Sciatic nerve (tissue), 2 donors: Measurements from ENCODE around the gene SAP30L. TPM values are rescaled to one million over a fixed set of nuclear protein-coding genes. Genes with fewer than 3 reads are reported as not detected.

Experiments
- ATAC-seq: fragments of 200-7000 bp; cut with Tn5 transposase; one replicate; pipeline ENCODE4 v1.9.1; 2020; ENCODE audit warnings: mild to moderate bottlenecking, moderate library complexity
- DNase-seq: peaks from one replicate; pipeline ENCODE4 v3.0.0-alpha.2; 2020; ENCODE audit warnings: low spot score
- intact Hi-C: fragments of 100-400 bp; cut with DNase I; formaldehyde crosslinking; loops from one replicate; pipeline ENCODE4 v1.14.2; 2022
- total RNA-seq: library from RNA; stranded (reverse); fragmentation: NEBNext Ultra II Directional; extraction: Animal tissue kit (Norgen Biotek cat#: 25700); gene quantifications from one replicate; pipeline ENCODE4 v1.2.1, GENCODE V29; 2021
- donor health status: DM: no; HTN: no; CAD: no.
- donor health status: DM: no; HTN: no; CAD: no.

Gene SAP30L
- total RNA-seq, 1 donor from 2014 or later = 41.8 TPM

DNA sequence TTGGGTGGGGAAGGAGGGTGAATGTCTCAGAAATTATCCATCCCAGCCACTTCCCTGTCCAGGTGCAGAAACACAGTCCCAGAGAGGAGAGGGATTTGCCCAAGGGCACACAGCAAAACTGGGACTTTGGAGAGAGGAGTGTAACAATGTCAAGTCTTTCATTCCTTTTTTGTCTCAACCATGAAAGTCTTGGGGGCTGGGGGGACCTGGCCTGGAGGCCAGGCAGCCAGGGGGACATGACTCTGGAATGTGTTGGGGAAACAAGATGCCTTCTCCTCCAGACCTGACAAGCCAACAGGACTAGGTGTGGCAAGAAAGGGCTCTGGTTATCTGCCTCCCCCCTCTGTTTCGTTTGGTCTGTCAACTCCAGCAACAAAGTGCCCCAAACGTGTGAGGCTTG lies 46.1 kb downstream of the SAP30L start:
- intact Hi-C loops = no loop called here
- ATAC-seq (no peak), DNase-seq (no peak)

DNA sequence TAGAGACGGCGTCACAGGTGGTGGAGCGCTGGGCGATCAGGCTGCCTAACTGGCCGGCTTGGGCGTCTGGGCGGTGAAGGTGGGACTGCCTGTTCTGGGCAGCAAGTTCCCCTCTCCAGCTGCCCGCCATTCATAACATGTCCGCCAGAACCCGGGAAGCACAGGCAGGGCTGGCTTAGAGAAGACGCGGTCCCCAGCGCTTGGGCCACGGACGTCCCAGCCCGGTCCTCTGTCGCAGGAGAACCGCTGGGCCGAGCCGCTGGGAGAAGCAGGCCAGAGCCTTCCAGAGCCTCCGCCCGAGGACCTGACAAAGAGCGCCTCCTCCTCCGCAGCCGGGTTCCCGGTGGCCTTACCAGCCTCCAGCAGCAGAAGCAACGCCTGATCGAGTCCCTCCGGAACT lies 47.5 kb downstream of the SAP30L start:
- ATAC-seq (no peak), DNase-seq (no peak)
- intact Hi-C loops = no loop called here

DNA sequence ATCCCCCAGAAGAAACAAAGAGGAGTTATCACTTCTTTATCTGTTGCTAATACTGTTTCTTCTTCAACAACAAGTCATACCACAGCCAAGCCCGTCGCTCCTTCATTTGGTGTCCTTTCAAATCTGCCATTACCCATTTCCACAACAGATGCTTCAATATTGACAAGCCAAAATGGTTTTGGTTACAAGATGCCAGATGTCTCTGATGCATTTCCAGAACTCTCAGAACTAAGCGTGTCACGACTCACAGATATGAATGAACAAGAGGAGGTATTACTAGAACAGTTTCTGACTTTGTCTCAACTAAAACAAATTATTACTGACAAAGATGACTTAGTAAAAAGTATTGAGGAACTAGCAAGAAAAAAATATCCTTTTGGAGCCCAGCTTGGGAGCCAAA lies 48.2 kb downstream of the SAP30L start:
- ATAC-seq (no peak), DNase-seq (no peak)
- intact Hi-C loops = no loop called here

DNA sequence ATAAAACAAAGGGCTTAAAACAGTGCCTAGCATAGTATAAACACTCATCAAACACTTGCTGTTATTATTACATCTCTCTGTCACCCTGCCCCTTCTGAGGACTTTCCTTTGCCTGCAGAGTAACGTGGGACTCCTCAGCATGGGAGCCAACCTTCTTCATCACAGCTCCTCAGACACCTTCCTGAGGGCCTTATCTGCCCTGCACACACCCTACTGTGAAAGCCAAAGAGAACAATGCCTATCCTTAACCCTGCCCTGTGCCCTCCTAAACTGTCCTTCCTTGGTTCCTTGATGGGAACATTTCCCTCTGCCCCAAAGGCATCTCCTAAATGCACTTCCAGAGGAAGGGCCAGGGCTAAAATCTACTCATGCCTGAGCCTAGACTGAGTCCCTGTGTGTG lies 52.8 kb downstream of the SAP30L start:
- intact Hi-C loops = no loop called here
- ATAC-seq (no peak), DNase-seq (no peak)

DNA sequence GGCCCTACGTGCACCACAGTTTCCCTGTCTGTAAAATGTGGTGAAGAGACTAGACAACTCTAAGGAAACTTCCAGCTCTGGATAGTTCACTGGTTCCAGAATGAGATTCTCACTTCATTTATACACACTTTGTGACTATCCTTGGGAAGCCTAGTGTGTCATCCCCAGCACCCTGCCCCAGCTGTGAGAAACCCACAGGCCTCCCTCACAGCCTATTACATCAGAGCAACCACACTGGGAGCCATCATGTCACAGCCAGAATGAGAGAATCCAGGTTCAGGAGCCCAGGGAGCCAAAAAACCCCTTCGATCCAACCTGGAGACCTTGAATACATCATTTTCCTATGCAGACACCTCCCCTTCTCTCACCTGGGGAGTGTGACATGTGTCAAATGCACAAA lies 53.2 kb downstream of the SAP30L start:
- ATAC-seq (no peak), DNase-seq (no peak)
- intact Hi-C loops = no loop called here

DNA sequence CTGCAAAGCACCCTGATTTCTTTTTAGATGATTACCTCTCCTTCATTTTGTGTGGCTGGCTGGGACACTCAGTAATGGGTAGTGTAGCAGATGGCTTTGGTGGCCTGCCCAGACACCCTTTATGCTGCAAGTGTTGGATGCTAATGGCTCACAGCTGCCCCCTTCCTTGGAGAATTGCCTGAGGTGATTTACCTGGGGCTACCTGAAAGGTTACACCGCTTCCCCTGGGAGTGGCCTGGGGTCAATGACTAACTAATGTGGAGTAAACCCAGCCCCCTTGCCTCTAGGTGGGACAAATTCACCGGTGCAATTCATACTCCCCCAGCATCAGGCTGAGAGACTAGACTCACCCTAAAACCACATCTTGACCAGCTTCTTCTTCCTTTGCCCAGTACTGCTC lies 55.8 kb downstream of the SAP30L start:
- no peak for DNase-seq
- intact Hi-C loops = no loop called here

DNA sequence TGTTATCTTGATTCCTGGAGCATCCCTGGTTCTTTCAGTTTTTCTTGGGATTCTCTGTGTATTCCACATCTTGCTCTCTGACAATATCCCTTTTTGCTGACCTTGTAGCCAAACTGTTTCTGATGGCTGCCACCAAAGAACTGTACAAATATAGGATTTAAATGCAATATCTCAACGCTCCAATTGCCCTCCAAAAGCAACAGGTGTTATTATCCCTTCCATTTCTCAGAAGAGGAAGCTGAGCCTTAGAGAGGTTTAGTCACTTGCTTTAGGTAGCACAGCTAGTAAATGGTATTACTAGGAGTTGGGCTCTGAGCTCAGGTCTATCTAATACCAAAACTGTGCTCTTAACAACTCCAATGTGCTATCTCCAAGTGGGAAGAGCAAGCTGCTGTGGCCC lies 56.4 kb downstream of the SAP30L start:
- DNase-seq (no peak), ATAC-seq (no peak)
- intact Hi-C loops = no loop called here

More for the DNA sequence above, 55.8 kb downstream of the SAP30L start:
- no peak for ATAC-seq

DNA sequence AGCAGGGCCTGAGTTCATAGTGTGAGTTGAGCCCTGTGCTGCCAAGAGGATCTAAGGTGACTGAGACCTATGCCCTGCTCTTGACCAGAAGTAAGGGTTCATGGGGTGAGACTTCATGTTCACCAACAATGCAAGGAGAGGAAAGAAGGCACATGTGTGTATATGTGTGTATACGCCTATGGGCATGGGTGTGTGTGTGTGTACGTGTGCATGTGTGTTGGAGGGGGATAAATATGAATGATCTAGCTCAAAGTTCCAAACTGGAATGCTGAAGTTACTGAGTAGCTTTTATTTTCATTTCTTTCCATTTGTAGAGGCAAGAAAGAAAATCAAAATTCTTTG lies 57.9 kb downstream of the SAP30L start:
- ATAC-seq (no peak), DNase-seq (no peak)
- intact Hi-C loops = no loop called here

DNA sequence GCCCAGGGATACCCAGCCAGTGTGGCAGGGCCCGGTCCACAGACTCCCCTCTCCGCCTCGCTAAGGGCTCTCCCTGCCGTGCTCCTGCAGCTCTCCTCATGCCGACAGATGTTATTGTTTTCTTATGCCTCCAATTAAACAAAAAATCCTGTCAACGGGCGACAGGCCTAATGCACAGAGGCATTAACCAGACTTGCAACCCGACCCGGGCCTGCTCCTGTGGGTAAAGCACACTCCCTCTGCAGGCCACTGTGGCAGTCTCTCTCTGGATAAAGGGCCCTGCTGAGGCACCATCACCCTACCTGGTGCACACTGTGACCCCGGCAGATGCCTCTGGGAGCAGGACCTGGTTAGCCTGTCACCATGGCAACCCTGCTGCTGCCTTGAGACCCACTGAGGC lies 59.8 kb downstream of the SAP30L start:
- DNase-seq (no peak), ATAC-seq (no peak)
- intact Hi-C loops = no loop called here

DNA sequence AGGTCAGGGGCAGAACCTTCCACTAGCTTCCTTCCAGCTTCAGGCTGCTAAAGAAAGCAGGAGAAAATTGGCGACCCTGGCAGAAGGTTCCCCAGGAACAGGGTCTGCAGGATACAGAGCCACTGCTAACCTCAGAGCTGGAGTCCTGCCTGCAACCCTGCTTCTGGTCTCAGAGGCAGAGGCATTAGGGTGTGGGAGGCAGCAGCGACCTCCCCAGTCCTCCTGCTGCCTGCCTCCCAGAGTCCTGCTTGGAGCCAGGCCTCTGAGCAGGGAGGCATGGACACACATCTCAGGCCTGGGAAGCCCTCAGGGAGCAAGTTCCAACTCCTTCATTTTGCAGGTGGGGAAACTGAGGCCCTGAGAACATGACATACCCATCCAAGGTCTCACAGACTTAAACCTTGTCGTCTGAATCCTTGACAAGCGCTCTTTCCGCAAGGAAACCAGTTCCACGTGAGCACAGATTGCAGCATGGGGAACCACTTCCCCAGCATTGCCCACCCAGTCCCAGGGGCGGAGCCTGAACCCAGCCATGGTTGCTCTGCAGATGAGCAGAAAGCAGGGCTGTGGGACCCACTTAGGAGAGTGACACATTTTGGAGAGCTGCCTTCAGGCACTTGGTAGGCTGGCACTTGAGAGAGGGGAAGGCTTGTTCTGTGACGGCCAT lies 60.4 kb downstream of the SAP30L start:
- DNase-seq (no peak), ATAC-seq (no peak)
- intact Hi-C loops = no loop called here

DNA sequence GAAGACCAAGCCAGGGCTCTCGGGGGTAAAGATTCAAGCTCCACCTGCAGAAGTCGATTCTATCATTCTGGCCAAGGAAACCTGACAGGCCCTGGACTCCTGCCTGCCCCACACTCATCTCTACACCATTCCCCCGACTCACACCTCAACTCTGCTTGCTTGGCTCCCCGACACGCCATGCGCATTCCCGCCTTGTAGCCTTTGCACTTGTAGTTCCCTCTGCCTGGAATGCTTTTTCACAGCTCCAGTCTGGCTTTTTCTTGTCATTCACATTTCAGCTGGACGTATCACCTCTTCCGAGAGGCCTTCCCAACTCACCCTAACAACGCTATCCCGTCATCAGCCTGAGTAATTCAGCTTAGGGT lies 60.9 kb downstream of the SAP30L start:
- intact Hi-C loops = no loop called here
- DNase-seq (no peak), ATAC-seq (no peak)

DNA sequence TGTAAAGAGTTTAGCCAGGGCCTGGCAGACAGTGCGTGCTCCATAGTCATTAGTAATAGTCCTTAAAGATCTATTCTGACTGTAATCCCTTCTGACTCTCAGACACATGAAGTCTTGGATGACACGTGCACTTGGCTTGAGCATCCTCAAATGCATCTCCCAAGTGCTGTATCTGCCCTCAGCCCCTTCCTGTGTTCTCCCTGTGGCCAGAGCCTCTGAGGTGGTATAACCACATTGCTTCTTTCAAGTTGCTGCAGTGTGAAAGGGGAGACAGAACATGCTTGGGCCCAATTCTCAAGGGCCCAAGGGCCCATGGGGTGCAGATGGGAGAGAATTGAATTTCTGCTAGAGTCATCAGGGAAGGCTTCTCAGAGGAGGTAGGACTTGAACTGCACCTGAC lies 62.3 kb downstream of the SAP30L start:
- intact Hi-C loops = no loop called here
- ATAC-seq (no peak), DNase-seq (no peak)

DNA sequence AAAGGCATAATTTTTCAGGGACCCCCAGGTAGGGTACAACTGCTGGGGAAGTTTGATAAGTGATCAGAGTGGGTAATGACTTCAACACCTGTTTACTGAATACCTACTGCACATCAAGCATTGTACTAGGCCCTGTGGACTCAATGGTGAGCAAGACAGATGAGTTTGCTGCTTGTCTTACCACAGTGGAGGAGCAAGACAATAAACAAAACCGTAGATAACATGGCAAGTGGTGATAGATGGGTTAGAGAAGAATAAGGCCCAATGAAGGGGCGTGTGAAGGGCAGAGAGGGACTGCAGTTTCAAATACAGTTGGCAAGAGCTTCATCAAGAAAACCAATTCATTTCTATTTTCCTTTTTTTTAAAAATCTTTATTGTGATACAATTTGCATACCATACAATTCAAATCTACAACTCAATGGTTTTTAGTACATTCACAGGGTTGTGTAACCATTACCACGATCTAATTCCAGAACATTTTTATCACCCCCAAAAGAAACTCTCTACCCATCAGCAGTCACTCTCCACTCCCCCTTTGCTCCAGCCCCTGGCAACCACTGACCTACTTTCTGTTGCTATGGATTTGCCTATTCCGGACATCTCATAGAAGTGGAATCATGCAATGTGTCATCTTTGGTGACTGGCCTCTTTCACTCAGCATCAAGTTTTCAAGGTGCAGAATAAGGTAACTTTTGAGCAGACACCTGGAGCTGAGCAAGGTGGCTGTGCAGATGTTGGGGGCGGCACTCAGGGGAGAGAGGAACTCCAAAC lies 64.2 kb downstream of the SAP30L start:
- no peak for DNase-seq
- intact Hi-C loops = no loop called here
- no peak for ATAC-seq

Other genes starting within 250 kb of the SAP30L start
- gene HAND1, start 32.2 kb downstream of the SAP30L start, total RNA-seq = not detected